Adipose tissue (tissue), 3 donors: ENCODE measurements around the gene RAPGEF4. TPM values are rescaled to one million over a fixed set of nuclear protein-coding genes. Genes with fewer than 3 reads are reported as not detected.

Experiments
- H3K27ac ChIP-seq: one replicate; pipeline ENCODE4 v1.5.1; 2013; ENCODE audit warnings: low read depth, low read length
- WGBS, 3 donors: extraction: QIAGEN DNeasy Blood & Tissue Kit; methylation state at CpG; one replicate each; pipeline ENCODE4 v1.1.7; 2013; 5-methylcytosine and 5-hydroxymethylcytosine counted together
- polyA plus RNA-seq, 3 donors: library from polyadenylated mRNA; stranded (reverse); fragments of 200-250 nt; gene quantifications; one replicate each; pipeline ENCODE4 v1.2.3, GENCODE V29; 2013
- donor health status: healthy with polysubstance abuse.
- donor health status: Bipolar disorder and iron deficiency.
- donor health status: healthy.

Gene RAPGEF4
- polyA plus RNA-seq, 3 donors: 2.6 to 8.1 (median 2.7) TPM

DNA sequence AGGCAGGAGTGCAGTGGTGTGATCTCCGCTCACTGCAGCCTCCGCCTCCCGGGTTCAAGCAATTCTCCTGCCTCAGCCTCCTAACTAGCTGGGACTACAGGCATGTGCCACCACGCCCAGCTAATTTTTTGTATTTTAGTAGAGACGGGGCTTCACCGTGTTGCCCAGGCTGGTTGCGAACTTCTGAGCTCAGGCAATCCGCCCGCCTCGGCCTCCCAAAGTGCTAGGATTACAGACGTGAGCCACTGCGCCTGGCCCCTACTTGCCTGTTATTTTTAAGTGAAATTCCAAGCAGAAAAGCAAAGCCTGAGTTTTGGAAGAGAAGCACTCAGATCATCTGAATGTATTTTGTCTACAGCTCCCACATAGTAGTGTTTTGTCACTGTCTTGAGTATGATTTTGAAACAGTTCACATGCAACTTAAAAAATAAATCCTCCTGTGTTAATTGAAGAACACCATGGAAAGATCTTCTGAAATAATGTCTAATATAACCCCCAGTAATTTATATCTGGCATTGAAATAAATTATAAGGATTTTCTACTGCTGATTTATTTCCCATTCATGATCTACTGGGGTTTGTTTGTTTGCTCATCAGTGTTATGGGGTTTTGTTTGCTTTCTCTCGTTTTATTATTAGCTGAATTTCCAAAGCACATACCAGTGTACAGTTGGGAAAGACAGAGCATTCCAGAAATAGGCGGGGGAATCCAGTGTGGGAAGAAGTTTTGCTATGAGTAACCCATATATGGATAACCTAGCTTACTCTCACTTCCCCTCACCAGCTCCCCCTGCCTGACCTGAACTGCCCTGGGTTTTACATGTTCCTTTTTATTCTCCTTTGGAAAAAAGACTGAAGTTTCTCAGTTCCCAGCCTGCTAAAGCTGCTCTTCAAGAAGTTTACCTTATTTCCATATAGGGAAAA lies 259.9 kb downstream of the RAPGEF4 start:
- H3K27ac ChIP-seq: no peak overlapping the region
- 51 to 83% (median 62%) methylated on average over 14 of the region's 14 CpGs for WGBS, 3 donors

DNA sequence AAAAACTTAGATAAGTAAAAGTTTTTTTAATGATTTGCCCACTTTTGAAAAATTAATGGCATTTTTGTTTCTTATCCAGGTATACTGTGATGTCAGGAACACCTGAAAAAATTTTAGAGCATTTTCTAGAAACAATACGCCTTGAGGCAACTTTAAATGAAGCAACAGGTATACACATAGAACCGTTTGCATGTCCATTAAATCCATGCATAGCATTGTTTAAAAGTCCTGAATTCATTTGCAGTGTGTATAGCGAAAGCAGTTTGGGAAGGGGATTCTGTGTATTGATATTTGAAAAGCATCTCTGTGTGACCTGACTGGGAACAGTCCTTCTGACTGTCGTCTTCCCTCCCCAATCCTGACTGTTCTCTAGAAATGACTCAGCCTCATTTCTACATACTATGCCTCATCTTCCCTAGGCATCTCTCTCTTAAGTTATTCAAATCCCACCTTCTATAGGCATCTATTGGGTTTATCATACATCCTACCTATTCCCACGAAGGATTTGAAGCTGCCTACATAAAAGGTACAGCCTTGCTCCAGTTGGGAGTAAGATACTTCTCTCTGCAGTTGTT lies 260.8 kb downstream of the RAPGEF4 start:
- no peak overlapping the region for H3K27ac ChIP-seq
- WGBS, 3 donors: 73 to 84% (median 75%) methylated on average over 4 to 5 of the region's 5 CpGs

GRCh38 chr2:172997031-172997430 lies 261.4 kb downstream of the RAPGEF4 start:
- no peak overlapping the region for H3K27ac ChIP-seq
- 91 to 93% (median 92%) methylated on average over 2 of the region's 2 CpGs for WGBS, 3 donors

- 75 to 92% (median 77%) methylated on average over 2 of the region's 2 CpGs for WGBS, 3 donors
- no peak overlapping the region for H3K27ac ChIP-seq
Observed at GRCh38 chr2:172998547-172999272, 263.1 kb downstream of the RAPGEF4 start.

- 89 to 93% (median 91%) methylated on average over 4 of the region's 4 CpGs for WGBS, 3 donors
- no peak overlapping the region for H3K27ac ChIP-seq
Observed at GRCh38 chr2:172999641-173000386, 264.2 kb downstream of the RAPGEF4 start.

- 74 to 81% (median 78%) methylated on average over 7 of the region's 7 CpGs for WGBS, 3 donors
- H3K27ac ChIP-seq: no peak overlapping the region
Observed at GRCh38 chr2:173001664-173002604, 266.3 kb downstream of the RAPGEF4 start.

GRCh38 chr2:173002751-173003541 lies 267.3 kb downstream of the RAPGEF4 start:
- 40 to 74% (median 73%) methylated on average over 15 of the region's 15 CpGs for WGBS, 3 donors
- H3K27ac ChIP-seq: no peak overlapping the region

DNA sequence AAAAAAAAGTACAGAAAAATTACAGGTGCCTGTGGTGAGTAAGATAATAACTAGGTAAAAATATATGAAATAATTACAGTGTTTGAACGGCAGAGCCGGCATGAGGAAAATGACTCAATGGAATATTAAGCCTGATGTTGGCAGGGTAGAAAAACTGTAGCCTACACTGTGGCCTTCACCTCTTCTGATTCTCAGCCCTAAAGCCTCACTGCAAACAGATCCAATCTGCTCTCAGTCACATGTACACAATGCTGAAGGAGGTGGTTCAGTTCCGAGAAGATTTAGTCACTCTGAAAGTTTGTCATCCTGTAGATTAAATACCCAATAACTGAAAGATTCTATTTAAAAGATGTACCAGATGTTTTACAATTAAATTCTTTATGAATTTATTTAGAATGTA lies 273.1 kb downstream of the RAPGEF4 start:
- 88 to 94% (median 93%) methylated on average over 3 of the region's 3 CpGs for WGBS, 3 donors
- no peak overlapping the region for H3K27ac ChIP-seq

DNA sequence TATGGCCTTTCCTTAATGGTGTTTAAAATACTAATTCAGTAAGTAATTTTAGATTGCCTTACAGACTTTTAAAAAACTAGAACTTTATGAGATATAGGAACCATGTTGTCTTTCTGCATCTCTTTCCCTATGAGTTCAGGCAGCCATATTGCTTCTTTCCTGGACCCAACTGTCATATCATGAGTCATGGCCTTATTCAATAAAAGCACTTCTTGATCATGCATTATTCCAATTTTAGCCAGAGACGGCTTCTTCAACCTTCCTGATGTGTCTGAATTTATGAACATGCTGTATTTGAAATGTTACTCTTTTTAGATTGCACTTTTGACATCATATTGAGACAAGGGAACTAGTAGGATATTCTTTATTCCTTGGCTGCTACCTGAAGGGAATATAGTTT lies 274.6 kb downstream of the RAPGEF4 start:
- 71 to 83% (median 82%) methylated on average over 1 of the region's 1 CpG for WGBS, 3 donors
- no peak overlapping the region for H3K27ac ChIP-seq

GRCh38 chr2:173016451-173016850 lies 280.8 kb downstream of the RAPGEF4 start:
- WGBS, 3 donors: 88 to 96% (median 96%) methylated on average over 2 of the region's 2 CpGs
- H3K27ac ChIP-seq: no peak overlapping the region

GRCh38 chr2:173017646-173018420 lies 282.2 kb downstream of the RAPGEF4 start:
- no peak overlapping the region for H3K27ac ChIP-seq
- 76 to 81% (median 81%) methylated on average over 6 of the region's 6 CpGs for WGBS, 3 donors

GRCh38 chr2:173019755-173020154 lies 284.1 kb downstream of the RAPGEF4 start:
- H3K27ac ChIP-seq: no peak overlapping the region

DNA sequence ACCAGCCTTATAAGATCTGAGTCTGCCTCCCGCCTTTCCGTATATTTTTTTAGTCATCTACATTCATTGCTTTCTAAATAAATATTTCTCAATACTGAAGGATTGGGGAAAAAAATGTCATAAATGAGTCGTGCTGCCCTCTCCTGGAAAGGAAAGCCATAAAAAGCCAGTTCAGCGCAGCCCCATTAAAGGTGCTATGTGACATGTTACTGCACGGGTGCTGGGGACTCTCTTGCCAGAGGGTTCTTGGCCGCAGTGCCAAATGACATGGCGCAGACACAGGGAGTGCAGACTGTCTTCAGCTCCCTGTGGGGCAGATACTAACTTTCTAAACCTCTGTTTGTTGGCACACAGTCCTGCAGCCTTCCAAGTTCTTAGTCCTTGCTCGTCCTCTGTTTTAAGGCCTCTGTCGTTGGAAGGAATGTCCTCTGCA lies 286.3 kb downstream of the RAPGEF4 start:
- H3K27ac ChIP-seq: no peak overlapping the region
- WGBS, 3 donors: 58 to 75% (median 68%) methylated on average over 9 of the region's 9 CpGs

DNA sequence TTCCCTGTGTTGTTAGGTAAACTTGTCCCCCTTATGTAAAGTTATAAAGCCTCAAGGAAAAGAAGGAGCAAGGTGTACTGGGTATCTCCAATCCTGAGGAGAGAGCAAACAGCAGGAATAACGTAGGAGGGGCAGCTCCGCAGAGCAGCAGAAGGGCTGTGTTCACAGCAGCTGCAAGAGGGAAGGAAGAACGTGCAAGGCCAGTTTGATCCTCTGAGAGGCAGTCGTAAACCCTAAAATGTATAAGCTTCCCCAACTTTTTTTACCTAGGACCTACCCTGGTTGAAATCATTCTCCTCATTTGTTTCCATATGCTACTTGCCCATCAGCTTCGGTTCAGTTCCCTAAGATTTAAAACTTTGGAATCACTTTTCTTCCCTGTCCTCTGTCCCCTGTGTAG lies 288.1 kb downstream of the RAPGEF4 start:
- WGBS, 3 donors: 84 to 91% (median 85%) methylated on average over 5 of the region's 5 CpGs
- H3K27ac ChIP-seq: no peak overlapping the region

- WGBS, 3 donors: 94 to 100% (median 97%) methylated on average over 1 of the region's 1 CpG
- no peak overlapping the region for H3K27ac ChIP-seq
Observed at GRCh38 chr2:173026479-173026878, 290.8 kb downstream of the RAPGEF4 start.
